ENCODE measurements around the gene NSG2. TPM values are rescaled to one million over a fixed set of nuclear protein-coding genes. Genes with fewer than 3 reads are reported as not detected.

Gene NSG2
- total and polyA plus RNA-seq, 2 donors (not counting 1 experiment from before 2014, with no cell fraction given), result not detected

- TF ChIP-seq EZH2 (IDR thresholded peaks at IDR 0.05; ENCODE audit: borderline replicate concordance, insufficient read depth, low read depth, low read length, poor library complexity, severe bottlenecking), result no peak
- TF ChIP-seq, protein P1, sequence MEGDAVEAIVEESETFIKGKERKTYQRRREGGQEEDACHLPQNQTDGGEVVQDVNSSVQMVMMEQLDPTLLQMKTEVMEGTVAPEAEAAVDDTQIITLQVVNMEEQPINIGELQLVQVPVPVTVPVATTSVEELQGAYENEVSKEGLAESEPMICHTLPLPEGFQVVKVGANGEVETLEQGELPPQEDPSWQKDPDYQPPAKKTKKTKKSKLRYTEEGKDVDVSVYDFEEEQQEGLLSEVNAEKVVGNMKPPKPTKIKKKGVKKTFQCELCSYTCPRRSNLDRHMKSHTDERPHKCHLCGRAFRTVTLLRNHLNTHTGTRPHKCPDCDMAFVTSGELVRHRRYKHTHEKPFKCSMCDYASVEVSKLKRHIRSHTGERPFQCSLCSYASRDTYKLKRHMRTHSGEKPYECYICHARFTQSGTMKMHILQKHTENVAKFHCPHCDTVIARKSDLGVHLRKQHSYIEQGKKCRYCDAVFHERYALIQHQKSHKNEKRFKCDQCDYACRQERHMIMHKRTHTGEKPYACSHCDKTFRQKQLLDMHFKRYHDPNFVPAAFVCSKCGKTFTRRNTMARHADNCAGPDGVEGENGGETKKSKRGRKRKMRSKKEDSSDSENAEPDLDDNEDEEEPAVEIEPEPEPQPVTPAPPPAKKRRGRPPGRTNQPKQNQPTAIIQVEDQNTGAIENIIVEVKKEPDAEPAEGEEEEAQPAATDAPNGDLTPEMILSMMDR (IDR thresholded peaks at IDR 0.05), result no peak
- H3K4me3 Mint-ChIP-seq, result no peak overlapping the region
- no peak overlapping the region for H3K4me2 ChIP-seq (replicated peaks; ENCODE audit: low read depth, low read length, poor library complexity, severe bottlenecking)
- H3K9me3 ChIP-seq (ENCODE audit: control extremely low read depth in 1 of 3, control insufficient read depth in 2 of 3, insufficient read depth in 1 of 3, low read length in 2 of 3), result peaks cover 0 to 3% (median 0%) of the 10 kb centered on the region in 3 donors
- H3K27ac Mint-ChIP-seq, result no peak overlapping the region
- H3K36me3 ChIP-seq (replicated peaks in 1 of 2; ENCODE audit: control extremely low read depth in 1 of 2, control insufficient read depth in 1 of 2, extremely low read depth in 1 of 2, insufficient read depth in 2 of 2, low read length in 1 of 2), result no peaks in the 10 kb centered on the region
- ATAC-seq (ENCODE audit: low read depth) (no peak), DNase-seq (no peak)
- no peak overlapping the region for H3K4me3 ChIP-seq (ENCODE audit: control extremely low read depth in 1 of 5, extremely low read depth in 1 of 5, insufficient read depth in 1 of 5, low read depth in 2 of 5, low read length in 4 of 5)
- H3K4me1 Mint-ChIP-seq, result no peaks in the 10 kb centered on the region
- peaks cover 29% of the 10 kb centered on the region for H3K27me3 Mint-ChIP-seq
- H3K9ac ChIP-seq (ENCODE audit: low read length), result no peak overlapping the region
- H3K27ac ChIP-seq (ENCODE audit: low read length in 2 of 2), result no peak overlapping the region
- H3K79me2 ChIP-seq (ENCODE audit: control insufficient read depth, insufficient read depth, low read length), result no peaks in the 10 kb centered on the region
- no peak overlapping the region for H2AFZ ChIP-seq (ENCODE audit: insufficient read depth, low read depth, low read length, poor library complexity, severe bottlenecking)
- H3K9me3 Mint-ChIP-seq (ENCODE audit: insufficient read depth), result no peaks in the 10 kb centered on the region
- H3K27me3 ChIP-seq (replicated peaks in 1 of 4; ENCODE audit: control extremely low read depth in 1 of 4, control insufficient read depth in 3 of 4, insufficient read depth in 4 of 4, low read length in 3 of 4), result peaks cover 0 to 7% (median 5%) of the 10 kb centered on the region in 4 experiments
- ChIA-PET POLR2A (no interaction called here), CTCF (no interaction called here)
- intact Hi-C loops (cut with micrococcal nuclease), result no loop called here
- 70% methylated on average over 1 of the region's 1 CpG for WGBS (ENCODE audit: insufficient coverage)
- H4K20me1 ChIP-seq (ENCODE audit: control insufficient read depth, insufficient read depth, low read length, poor library complexity, severe bottlenecking), result no peaks in the 10 kb centered on the region
- no peaks in the 10 kb centered on the region for H3K4me1 ChIP-seq (ENCODE audit: control insufficient read depth in 2 of 2, insufficient read depth in 2 of 2, low read length in 2 of 2)
Measured at GRCh38 chr5:174067499-174067898, 22.0 kb downstream of the NSG2 start.

DNA sequence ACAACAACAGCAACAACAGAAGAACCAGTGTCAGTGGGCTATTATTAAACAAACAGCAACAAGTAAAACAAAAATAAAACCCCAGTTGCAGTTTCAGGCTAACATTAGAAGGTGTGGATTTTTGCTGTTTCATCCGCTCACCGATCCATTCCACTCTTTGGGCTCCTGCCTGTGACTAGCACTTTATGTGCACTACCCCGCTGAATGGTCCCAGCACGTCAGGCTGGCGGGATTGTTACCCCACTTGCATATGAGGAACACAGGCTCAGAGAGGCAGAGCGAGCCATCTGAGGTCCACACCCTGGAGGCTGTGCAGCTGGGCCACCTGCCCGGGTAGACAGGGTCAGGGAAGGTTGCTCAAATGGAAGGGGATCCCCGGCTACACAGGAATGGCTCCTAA lies 26.0 kb downstream of the NSG2 start:
- H3K9me3 Mint-ChIP-seq (ENCODE audit: insufficient read depth), result no peaks in the 10 kb centered on the region
- no peak overlapping the region for H3K27ac ChIP-seq (ENCODE audit: low read length in 2 of 2)
- peaks cover 12% of the 10 kb centered on the region for H3K27me3 Mint-ChIP-seq
- no peak for ATAC-seq (ENCODE audit: low read depth)
- no peak overlapping the region for H3K9ac ChIP-seq (ENCODE audit: low read length)
- no peak overlapping the region for H3K4me3 ChIP-seq (ENCODE audit: control extremely low read depth in 1 of 5, extremely low read depth in 1 of 5, insufficient read depth in 1 of 5, low read depth in 2 of 5, low read length in 4 of 5)
- ChIA-PET POLR2A (no interaction called here), CTCF (no interaction called here)
- H3K36me3 ChIP-seq (replicated peaks in 1 of 2; ENCODE audit: control extremely low read depth in 1 of 2, control insufficient read depth in 1 of 2, extremely low read depth in 1 of 2, insufficient read depth in 2 of 2, low read length in 1 of 2), result no peaks in the 10 kb centered on the region
- no peaks in the 10 kb centered on the region for H4K20me1 ChIP-seq (ENCODE audit: control insufficient read depth, insufficient read depth, low read length, poor library complexity, severe bottlenecking)
- H3K4me2 ChIP-seq (replicated peaks; ENCODE audit: low read depth, low read length, poor library complexity, severe bottlenecking), result no peak overlapping the region
- H3K27ac Mint-ChIP-seq, result no peak overlapping the region
- DNase-seq, result no peak
- intact Hi-C loops (cut with micrococcal nuclease), result no loop called here
- no peaks in the 10 kb centered on the region for H3K79me2 ChIP-seq (ENCODE audit: control insufficient read depth, insufficient read depth, low read length)
- H3K9me3 ChIP-seq (ENCODE audit: control extremely low read depth in 1 of 3, control insufficient read depth in 2 of 3, insufficient read depth in 1 of 3, low read length in 2 of 3), result no peaks in the 10 kb centered on the region
- H3K4me1 Mint-ChIP-seq, result no peaks in the 10 kb centered on the region
- no peaks in the 10 kb centered on the region for H3K27me3 ChIP-seq (replicated peaks in 1 of 4; ENCODE audit: control extremely low read depth in 1 of 4, control insufficient read depth in 3 of 4, insufficient read depth in 4 of 4, low read length in 3 of 4)
- no peak for TF ChIP-seq EZH2 (IDR thresholded peaks at IDR 0.05; ENCODE audit: borderline replicate concordance, insufficient read depth, low read depth, low read length, poor library complexity, severe bottlenecking)
- TF ChIP-seq, protein P1 (IDR thresholded peaks at IDR 0.05), result no peak
- H2AFZ ChIP-seq (ENCODE audit: insufficient read depth, low read depth, low read length, poor library complexity, severe bottlenecking), result no peak overlapping the region
- WGBS (ENCODE audit: insufficient coverage), result 91% methylated on average over 8 of the region's 8 CpGs
- no peak overlapping the region for H3K4me3 Mint-ChIP-seq
- no peaks in the 10 kb centered on the region for H3K4me1 ChIP-seq (ENCODE audit: control insufficient read depth in 2 of 2, insufficient read depth in 2 of 2, low read length in 2 of 2)

All from B cell (primary cell).